H54 (cell line): ENCODE data around the gene SPANXD.
"Not testable (repeated sequence)": the region's sequence is repeated elsewhere in the genome, so short reads cannot be mapped to it uniquely, and the experiment has no call there.

Source experiments
- DNase-seq: peaks from one replicate; pipeline ENCODE4 v3.0.0; 2011; ENCODE audit warnings: low spot score, mixed read lengths; ENCODE audit not compliant: insufficient read length
- FAIRE-seq: peaks from 3 replicates; lab custom pipeline; 2011; peaks lifted over from hg19 to GRCh38; lab: Jason Lieb, UNC
- POLR2A ChIP-seq: IDR thresholded peaks from 2 replicates; pipeline ENCODE4 v1.6.1; 2011; ENCODE audit warnings: low read depth, mild to moderate bottlenecking, low read length

Gene SPANXD

GRCh38 chrX:141698639-141699038 is at the start of gene SPANXD:
TSS of gene SPANXD (minus strand) at chrX:141698739. CDS start at chrX:141698405, 334 bp downstream.
- not testable (repeated sequence) for DNase-seq, FAIRE-seq

DNA sequence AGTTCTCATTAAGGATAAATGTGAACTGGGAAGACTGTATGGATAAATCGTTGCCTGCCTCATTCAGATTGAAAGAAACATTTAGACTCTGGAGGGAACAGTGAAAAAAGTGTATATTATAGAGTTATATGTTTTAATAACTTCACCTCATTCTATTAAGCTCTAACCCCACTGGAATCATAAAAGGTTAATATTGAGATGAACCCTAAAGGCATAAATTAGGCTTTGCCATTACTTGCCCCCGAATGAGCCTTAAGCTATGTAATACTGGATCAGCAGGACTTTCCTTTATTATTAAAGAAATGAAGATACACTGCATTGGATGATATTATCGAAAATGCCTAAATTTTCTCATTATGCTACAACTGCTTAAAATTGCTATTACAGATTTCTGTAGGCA is 44.1 kb upstream of the SPANXD start:
- DNase-seq (no peak), FAIRE-seq (no peak)
- TF ChIP-seq POLR2A: no peak

GRCh38 chrX:141736656-141737055 is 38.1 kb upstream of the SPANXD start:
- FAIRE-seq (no peak), DNase-seq (no peak)
- TF ChIP-seq POLR2A: no peak

- FAIRE-seq (no peak), DNase-seq (no peak)
- TF ChIP-seq POLR2A: no peak
Measured at GRCh38 chrX:141733371-141733770, 34.8 kb upstream of the SPANXD start.

DNA sequence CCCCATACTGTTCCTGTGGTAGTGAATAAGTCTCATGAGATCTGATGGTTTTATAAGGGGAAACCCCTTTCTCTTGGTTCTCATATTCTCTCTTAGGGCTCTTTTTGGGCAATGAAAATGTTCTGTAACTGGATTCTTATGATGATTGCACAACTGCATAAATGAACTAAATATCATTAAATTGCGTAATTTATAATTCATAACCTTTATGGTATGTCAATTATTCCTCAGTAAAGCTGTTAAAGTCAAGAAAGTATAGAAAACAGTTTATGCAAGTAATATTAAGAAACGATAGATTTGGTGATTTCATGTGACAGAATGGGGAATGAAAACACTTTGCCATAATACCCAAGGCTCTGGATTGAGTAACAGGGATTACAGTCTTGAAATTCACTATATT is 33.5 kb upstream of the SPANXD start:
- DNase-seq (no peak), FAIRE-seq (no peak)
- TF ChIP-seq POLR2A: no peak

GRCh38 chrX:141724186-141724585 is 25.6 kb upstream of the SPANXD start:
- no peak for DNase-seq
- FAIRE-seq: no peak
- no peak for TF ChIP-seq POLR2A

GRCh38 chrX:141714680-141715079 is 16.1 kb upstream of the SPANXD start:
- FAIRE-seq (no peak), DNase-seq (no peak)
- TF ChIP-seq POLR2A: no peak

DNA sequence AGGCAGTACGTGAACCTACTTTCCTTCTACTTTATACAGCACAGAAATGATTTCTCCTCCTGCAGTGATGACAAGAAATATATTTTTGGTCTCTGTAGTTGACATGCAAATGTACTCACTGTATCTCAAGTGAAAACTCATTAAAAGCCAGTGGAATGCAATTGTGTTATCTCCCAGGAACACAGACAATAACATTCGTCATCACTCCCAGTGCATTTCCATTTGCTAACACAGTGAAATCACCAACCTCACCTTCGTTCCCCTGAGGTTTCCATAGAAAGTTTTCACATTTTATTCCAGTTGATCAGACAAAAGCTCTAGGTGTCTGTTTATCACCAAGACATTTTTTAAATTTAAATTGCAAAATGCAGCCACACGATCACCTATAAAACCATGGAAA is 2.5 kb upstream of the SPANXD start:
- no peak for DNase-seq

DNA sequence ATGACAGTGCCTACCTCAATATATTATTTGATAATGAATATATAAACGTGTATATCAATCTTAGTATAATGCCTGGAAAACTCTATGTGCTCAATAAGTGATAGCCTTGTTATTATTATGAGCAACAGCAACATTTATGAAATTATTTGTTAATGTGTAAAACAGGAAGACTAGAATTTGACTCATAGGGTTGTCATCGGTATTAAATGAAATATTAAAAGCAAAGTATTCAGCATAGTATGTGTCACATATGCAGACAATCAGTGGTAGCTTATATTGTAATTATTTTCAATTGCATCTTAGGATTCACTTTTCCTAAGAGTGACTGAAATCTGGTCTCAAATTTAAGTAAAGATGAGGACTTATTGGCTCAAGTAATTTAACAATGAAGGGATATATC is 24.6 kb downstream of the SPANXD start:
- no peak for TF ChIP-seq POLR2A
- DNase-seq (no peak), FAIRE-seq (no peak)

More for the DNA sequence above, 2.5 kb upstream of the SPANXD start:
- FAIRE-seq: no peak
- no peak for TF ChIP-seq POLR2A

GRCh38 chrX:141669689-141670088 is 28.9 kb downstream of the SPANXD start:
- FAIRE-seq: no peak
- no peak for TF ChIP-seq POLR2A
- no peak for DNase-seq

DNA sequence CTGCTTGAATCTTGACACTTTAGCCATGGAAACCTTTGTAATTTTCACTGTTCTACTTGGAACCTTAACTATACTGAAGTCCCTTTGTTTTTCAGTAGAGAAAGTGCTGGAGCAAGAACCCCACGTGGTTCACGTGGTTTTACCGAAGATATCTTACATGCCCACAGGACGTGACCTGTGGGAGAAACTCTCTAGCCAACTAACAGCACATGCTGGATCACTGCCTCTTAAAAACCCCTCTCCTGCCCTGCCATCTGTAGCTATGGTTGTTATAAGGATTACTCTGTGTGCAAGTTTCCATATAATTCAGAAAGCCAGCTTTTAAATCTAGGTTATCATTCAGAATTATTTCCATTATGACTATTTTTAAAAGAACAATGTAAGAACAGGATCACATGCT is 30.2 kb downstream of the SPANXD start:
- no peak for TF ChIP-seq POLR2A
- no peak for DNase-seq
- no peak for FAIRE-seq

DNA sequence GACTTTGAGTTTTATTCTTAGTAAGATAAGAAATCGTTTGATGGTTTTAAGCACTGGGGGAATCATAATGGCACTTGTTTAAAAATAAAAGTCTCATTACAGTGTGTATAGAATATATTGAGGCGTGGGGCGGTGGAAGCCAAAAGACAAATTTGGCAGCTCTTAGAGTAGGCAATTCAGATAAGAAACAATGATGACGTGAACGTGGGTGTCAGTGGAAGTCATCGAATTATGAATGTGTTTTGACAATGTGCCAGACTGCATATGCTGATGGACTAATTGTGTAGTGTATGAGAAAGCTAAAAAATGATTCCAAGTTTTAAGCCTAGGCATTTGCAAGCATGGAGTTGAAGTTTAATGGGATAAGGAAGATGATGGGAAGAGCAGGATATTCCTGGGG is 35.8 kb downstream of the SPANXD start:
- FAIRE-seq: no peak
- no peak for DNase-seq
- TF ChIP-seq POLR2A: no peak

DNA sequence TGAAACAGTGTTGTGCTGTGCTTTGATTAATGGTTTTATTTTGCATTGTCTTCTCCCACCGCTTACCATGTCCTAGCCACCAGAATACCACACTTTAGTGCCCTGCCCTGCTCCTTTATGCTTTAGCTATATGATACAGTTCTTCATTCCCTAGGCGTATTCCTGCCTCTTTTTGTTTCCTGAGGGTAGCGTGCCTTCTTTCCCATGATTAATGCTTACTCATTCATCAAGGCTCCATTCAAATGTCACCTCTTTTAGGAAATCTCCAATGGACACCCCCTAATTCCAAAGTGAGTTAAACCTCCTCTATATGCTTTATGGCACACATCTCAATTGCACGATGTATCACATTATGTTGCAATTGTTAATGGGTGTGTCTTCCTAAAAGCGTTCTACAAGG is 46.3 kb downstream of the SPANXD start:
- DNase-seq (no peak), FAIRE-seq (no peak)
- no peak for TF ChIP-seq POLR2A
